ENCODE results near the gene TAS1R1. TPM values are rescaled to one million over a fixed set of nuclear protein-coding genes. Genes with fewer than 3 reads are reported as not detected.

The TAS1R1 gene
- total RNA-seq, 4 donors from 2014 or later, result not detected

DNA sequence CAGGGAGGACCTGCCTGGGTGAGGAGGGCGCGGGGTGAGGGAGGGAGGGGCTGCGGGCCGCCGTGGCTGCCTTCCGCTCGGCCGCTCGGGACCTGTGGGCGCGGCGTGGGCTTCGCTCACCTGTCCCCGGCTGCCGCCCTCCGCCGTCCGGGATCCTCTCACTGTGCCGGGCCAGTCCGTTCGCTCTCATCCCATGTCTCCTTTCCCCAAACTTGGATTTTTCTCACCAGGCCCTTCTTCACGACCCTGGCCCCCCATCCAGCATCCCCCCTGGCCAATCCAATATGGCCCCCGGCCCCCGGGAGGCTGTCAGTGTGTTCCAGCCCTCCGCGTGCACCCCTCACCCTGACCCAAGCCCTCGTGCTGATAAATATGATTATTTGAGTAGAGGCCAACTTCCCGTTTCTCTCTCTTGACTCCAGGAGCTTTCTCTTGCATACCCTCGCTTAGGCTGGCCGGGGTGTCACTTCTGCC is 25.0 kb downstream of the TAS1R1 start:
- Histone ChIP-seq H3K27me3 (no peaks in the 10 kb centered on the region), H3K4me1 (peaks cover 12 to 37% (median 16%) of the 10 kb centered on the region in 4 donors), H3K4me3 (peak overlapping the region; percentile 82 to 97 (median 90)), H3K36me3 (no peaks in the 10 kb centered on the region), H3K9me3 (no peaks in the 10 kb centered on the region), H3K27ac (peak overlapping the region; percentile 95 to 96 (median 95))
- DNase-seq, result no peak
- TF ChIP-seq, protein P1, sequence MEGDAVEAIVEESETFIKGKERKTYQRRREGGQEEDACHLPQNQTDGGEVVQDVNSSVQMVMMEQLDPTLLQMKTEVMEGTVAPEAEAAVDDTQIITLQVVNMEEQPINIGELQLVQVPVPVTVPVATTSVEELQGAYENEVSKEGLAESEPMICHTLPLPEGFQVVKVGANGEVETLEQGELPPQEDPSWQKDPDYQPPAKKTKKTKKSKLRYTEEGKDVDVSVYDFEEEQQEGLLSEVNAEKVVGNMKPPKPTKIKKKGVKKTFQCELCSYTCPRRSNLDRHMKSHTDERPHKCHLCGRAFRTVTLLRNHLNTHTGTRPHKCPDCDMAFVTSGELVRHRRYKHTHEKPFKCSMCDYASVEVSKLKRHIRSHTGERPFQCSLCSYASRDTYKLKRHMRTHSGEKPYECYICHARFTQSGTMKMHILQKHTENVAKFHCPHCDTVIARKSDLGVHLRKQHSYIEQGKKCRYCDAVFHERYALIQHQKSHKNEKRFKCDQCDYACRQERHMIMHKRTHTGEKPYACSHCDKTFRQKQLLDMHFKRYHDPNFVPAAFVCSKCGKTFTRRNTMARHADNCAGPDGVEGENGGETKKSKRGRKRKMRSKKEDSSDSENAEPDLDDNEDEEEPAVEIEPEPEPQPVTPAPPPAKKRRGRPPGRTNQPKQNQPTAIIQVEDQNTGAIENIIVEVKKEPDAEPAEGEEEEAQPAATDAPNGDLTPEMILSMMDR (IDR thresholded peaks at IDR 0.05), result no peak
- no peak for TF ChIP-seq POLR2A (IDR thresholded peaks at IDR 0.05)

DNA sequence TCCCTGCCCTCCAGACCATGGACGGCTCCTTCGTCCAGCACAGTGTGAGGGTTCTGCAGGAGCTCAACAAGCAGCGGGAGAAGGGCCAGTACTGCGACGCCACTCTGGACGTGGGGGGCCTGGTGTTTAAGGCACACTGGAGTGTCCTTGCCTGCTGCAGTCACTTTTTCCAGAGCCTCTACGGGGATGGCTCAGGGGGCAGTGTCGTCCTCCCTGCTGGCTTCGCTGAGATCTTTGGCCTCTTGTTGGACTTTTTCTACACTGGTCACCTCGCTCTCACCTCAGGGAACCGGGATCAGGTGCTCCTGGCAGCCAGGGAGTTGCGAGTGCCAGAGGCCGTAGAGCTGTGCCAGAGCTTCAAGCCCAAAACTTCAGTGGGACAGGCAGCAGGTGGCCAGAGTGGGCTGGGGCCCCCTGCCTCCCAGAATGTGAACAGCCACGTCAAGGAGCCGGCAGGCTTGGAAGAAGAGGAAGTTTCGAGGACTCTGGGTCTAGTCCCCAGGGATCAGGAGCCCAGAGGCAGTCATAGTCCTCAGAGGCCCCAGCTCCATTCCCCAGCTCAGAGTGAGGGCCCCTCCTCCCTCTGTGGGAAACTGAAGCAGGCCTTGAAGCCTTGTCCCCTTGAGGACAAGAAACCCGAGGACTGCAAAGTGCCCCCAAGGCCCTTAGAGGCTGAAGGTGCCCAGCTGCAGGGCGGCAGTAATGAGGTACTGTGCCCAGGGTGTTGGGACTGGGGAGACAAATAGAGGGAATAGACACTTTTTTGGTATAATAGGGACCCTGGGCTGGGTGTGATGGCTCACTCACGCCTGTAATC is 25.7 kb downstream of the TAS1R1 start:
- peak overlapping the region; percentile 95 to 96 (median 95) for H3K27ac ChIP-seq
- no peaks in the 10 kb centered on the region for H3K36me3 ChIP-seq
- no peaks in the 10 kb centered on the region for H3K9me3 ChIP-seq
- H3K27me3 ChIP-seq, result no peaks in the 10 kb centered on the region
- peak in 1 of 3 donors; percentile 61 for DNase-seq
- TF ChIP-seq, protein P1 (IDR thresholded peaks at IDR 0.05), result no peak
- TF ChIP-seq POLR2A (IDR thresholded peaks at IDR 0.05), result no peak
- H3K4me1 ChIP-seq, result peaks cover 12 to 37% (median 16%) of the 10 kb centered on the region in 4 donors
- peak overlapping the region; percentile 82 to 97 (median 90) for H3K4me3 ChIP-seq

DNA sequence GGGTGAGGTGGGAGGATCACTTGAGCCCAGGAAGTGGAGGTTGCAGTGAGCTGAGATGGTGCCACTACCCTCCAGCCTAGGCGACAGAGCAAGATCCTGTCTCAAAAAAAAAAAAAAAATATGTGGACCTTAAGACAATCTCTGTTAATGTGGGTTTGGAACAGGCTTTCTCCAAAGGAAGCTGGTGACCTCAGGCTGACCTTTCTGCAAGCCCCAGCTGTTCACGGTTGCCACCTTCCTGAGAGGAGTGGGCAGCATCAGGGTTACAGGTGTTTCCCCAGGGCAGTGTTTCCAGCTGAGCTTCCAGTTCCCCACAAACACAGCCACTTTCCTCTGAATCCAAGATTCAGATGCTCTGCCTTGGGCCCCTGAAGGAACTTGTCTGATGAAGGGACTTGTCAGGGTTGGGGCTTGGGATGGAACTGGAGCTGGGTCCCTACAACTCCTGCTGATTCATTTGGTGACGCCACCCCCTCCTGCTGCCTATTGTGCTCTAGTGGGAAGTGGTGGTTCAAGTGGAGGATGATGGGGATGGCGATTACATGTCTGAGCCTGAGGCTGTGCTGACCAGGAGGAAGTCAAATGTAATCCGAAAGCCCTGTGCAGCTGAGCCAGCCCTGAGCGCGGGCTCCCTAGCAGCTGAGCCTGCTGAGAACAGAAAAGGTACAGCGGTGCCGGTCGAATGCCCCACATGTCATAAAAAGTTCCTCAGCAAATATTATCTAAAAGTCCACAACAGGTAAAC is 26.6 kb downstream of the TAS1R1 start:
- Histone ChIP-seq H3K9me3 (no peaks in the 10 kb centered on the region), H3K27me3 (no peaks in the 10 kb centered on the region), H3K36me3 (no peaks in the 10 kb centered on the region), H3K27ac (peak overlapping the region; percentile 95 to 96 (median 95)), H3K4me3 (peak overlapping the region in 2 of 4 donors; percentile 46 to 97), H3K4me1 (peaks cover 12 to 37% (median 16%) of the 10 kb centered on the region in 4 donors)
- DNase-seq, result peak in 2 of 3 donors; percentile 18 to 64
- TF ChIP-seq, protein P1 (IDR thresholded peaks at IDR 0.05), result no peak
- no peak for TF ChIP-seq POLR2A (IDR thresholded peaks at IDR 0.05)

DNA sequence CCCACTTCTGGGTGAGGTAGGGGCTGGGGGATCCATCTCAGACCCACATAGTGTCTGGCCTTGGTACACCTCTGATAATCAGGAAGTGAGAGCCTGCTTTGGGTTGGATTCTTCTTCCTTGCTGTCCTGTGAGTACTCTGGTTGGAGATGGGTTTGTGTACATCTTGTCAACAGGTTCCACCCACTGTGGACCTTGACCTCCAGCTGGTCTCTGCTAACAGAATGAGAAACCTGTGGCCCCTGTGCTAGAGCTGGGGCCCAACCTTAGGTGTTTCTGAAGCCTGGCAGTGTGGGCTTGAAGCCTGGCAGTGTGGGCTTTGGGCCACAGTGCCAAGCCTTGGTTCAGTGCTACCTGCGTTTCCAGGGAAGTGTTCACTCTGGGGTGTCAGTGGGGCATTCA is 27.3 kb downstream of the TAS1R1 start:
- Histone ChIP-seq H3K4me3 (peak overlapping the region in 2 of 4 donors; percentile 46 to 97), H3K27me3 (no peaks in the 10 kb centered on the region), H3K27ac (peak overlapping the region in 3 of 4 donors; percentile 54 to 95 (median 95)), H3K36me3 (peaks cover 0 to 3% (median 0%) of the 10 kb centered on the region in 3 donors), H3K4me1 (peaks cover 12 to 37% (median 16%) of the 10 kb centered on the region in 4 donors), H3K9me3 (no peaks in the 10 kb centered on the region)
- peak; percentile 30 to 68 for TF ChIP-seq POLR2A (IDR thresholded peaks at IDR 0.05)
- TF ChIP-seq, protein P1 (IDR thresholded peaks at IDR 0.05), result no peak
- DNase-seq, result peak in 2 of 3 donors; percentile 87 to 92
